Prostate gland (tissue), 2 donors: ENCODE measurements around the gene COLEC12. TPM values are rescaled to one million over a fixed set of nuclear protein-coding genes. Genes with fewer than 3 reads are reported as not detected.

Source experiments
- DNase-seq: peaks from one replicate; pipeline ENCODE4 v3.0.0-alpha.2; 2019; ENCODE audit warnings: low spot score
- H3K27ac ChIP-seq, 2 donors: fragments of 200-600 bp; sonication (generic); 2 replicates each; pipeline ENCODE4 v1.5.1; 2017 to 2019
- H3K27me3 ChIP-seq: fragments of 200-600 bp; sonication (generic); replicated peaks from 2 replicates; pipeline ENCODE4 v1.5.1; 2019; ENCODE audit not compliant: insufficient read depth
- H3K36me3 ChIP-seq, 2 donors: fragments of 200-600 bp; sonication (generic); 1 replicate in 1 of 2; 2 replicates in 1 of 2; pipeline versions ENCODE4 v1.5.1 to v1.8.1; 2017 to 2019
- H3K4me1 ChIP-seq: fragments of 200-600 bp; sonication (generic); replicated peaks from 2 replicates; pipeline ENCODE4 v1.5.1; 2019
- H3K4me3 ChIP-seq, 2 donors: fragments of 200-600 bp; sonication (generic); 2 replicates each; pipeline ENCODE4 v1.5.1; 2017 to 2019
- H3K9me3 ChIP-seq: fragments of 200-600 bp; sonication (generic); 2 replicates; pipeline ENCODE4 v1.5.1; 2017
- POLR2A ChIP-seq: fragments of 450-650 bp; IDR thresholded peaks from one replicate; pipeline ENCODE4 v1.6.1; 2016; ENCODE audit warnings: antibody characterized with exemption, mild to moderate bottlenecking
- POLR2AphosphoS5 ChIP-seq: sonication (generic); formaldehyde crosslinking; IDR thresholded peaks from one replicate; pipeline ENCODE4 v1.6.1; 2017; ENCODE audit warnings: antibody characterized with exemption
- WGBS: methylation state at CpG from one replicate; pipeline ENCODE4 v1.1.5; 2018; 5-methylcytosine and 5-hydroxymethylcytosine counted together
- intact Hi-C: fragments of 100-400 bp; cut with DNase I; formaldehyde crosslinking; loops from one replicate; pipeline ENCODE4 v1.14.2; 2022
- total RNA-seq, 2 donors: library from RNA; depleted of rRNA; stranded (reverse); fragments of >200 nt; gene quantifications; one replicate each; pipeline ENCODE4 v1.1.0, GENCODE V29; 2016
- TF ChIP-seq, protein P1 (sequence below), 4 experiments: fragments of 200-600 bp in 2 of 4; fragments of 450-650 bp in 2 of 4; sonication (generic) in 2 of 4; IDR thresholded peaks; 1 replicate in 3 of 4; 2 replicates in 1 of 4; pipeline ENCODE4 v1.5.1; 2016 to 2019; ENCODE audit warnings: antibody characterized with exemption in 4 of 4, mild to moderate bottlenecking in 2 of 4, moderate library complexity in 2 of 4

Gene COLEC12
- total RNA-seq, 2 donors from 2014 or later, result 11.1 to 35.0 TPM

DNA sequence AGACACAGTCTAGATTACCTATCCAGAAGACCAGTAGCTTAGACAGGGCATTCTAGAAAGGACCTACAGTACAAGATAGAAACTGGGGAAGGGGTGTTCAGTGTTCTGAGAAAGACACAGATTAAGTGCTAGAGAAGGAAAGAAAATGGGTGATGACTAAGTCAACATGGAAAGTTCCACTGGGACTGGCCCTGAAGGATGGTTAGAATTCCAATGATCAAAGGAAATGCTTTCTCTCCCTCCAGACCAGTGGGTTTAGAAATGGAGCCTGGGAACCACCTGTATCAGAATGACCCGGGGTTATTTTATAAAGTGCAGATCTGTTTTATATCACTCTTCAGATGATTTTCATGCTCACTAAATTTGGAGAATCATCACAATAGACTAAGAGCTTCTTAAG, 5.8 kb upstream of the COLEC12 start:
- no peaks in the 10 kb centered on the region for H3K9me3 ChIP-seq
- H3K4me1 ChIP-seq, result no peaks in the 10 kb centered on the region
- H3K4me3 ChIP-seq, result no peak overlapping the region
- H3K36me3 ChIP-seq, result no peaks in the 10 kb centered on the region
- no peaks in the 10 kb centered on the region for H3K27me3 ChIP-seq
- intact Hi-C loops, result no loop called here
- no peak overlapping the region for H3K27ac ChIP-seq
- WGBS, result 86% methylated on average over 1 of the region's 1 CpG
- no peak for DNase-seq
- no peak for TF ChIP-seq POLR2AphosphoS5
- no peak for TF ChIP-seq POLR2A
- TF ChIP-seq, protein P1, sequence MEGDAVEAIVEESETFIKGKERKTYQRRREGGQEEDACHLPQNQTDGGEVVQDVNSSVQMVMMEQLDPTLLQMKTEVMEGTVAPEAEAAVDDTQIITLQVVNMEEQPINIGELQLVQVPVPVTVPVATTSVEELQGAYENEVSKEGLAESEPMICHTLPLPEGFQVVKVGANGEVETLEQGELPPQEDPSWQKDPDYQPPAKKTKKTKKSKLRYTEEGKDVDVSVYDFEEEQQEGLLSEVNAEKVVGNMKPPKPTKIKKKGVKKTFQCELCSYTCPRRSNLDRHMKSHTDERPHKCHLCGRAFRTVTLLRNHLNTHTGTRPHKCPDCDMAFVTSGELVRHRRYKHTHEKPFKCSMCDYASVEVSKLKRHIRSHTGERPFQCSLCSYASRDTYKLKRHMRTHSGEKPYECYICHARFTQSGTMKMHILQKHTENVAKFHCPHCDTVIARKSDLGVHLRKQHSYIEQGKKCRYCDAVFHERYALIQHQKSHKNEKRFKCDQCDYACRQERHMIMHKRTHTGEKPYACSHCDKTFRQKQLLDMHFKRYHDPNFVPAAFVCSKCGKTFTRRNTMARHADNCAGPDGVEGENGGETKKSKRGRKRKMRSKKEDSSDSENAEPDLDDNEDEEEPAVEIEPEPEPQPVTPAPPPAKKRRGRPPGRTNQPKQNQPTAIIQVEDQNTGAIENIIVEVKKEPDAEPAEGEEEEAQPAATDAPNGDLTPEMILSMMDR (IDR thresholded peaks at IDR 0.05), result no peak

DNA sequence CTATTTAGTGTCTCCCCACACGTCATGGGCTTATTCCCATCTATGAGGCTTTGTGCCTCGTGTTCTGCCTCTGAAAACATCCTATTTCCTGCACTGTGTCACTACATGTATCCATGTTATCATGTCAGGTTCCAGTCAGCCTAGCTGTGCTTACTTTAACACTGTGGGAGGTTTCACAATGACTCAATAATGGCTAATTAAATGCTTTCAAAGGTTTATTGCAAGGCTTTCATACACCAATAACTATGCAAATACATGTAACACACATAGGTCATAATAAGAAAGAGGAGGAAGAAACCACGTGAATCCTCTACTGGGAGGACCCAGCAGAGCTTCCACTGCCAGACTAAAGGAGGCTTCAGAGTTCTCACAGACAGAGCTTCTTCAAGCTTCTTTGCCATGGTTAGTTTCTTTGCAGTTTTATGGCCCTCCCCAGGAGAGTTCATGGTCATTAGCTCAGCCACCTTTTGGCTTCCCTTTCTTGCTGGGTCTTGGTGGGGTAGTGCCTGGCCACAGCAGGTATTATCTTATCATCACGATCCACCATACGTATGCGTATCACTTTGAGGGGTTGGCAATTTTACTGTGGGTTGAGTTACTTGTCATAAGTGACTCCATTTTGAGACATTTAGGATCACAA, 5.1 kb upstream of the COLEC12 start:
- Histone ChIP-seq H3K27ac (no peak overlapping the region), H3K36me3 (no peaks in the 10 kb centered on the region), H3K4me1 (no peaks in the 10 kb centered on the region), H3K9me3 (no peaks in the 10 kb centered on the region), H3K27me3 (no peaks in the 10 kb centered on the region), H3K4me3 (no peak overlapping the region)
- intact Hi-C loops, result no loop called here
- no peak for DNase-seq
- WGBS, result 66% methylated on average over 6 of the region's 6 CpGs
- no peak for TF ChIP-seq POLR2AphosphoS5
- no peak for TF ChIP-seq POLR2A
- TF ChIP-seq, protein P1 (IDR thresholded peaks at IDR 0.05), result no peak

DNA sequence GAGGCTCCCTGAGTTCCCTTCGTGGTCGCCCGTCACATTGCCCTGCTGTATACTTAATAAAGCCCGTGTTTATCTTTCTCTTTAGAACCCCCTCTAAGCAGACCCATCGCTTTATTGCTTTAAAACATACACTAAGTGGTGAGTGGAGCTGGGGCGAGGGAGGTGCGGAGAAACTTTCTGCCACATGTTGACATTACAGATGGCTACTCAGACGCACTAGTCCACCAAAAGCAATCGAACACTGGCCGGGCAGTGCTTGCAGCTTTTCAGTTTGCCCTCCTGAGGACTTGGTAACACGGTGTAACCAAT, 859 bp upstream of the COLEC12 start:
- intact Hi-C loops, result no loop called here
- H3K4me3 ChIP-seq, result no peak overlapping the region
- TF ChIP-seq, protein P1 (IDR thresholded peaks at IDR 0.05), result no peak
- no peak for TF ChIP-seq POLR2A
- no peak for TF ChIP-seq POLR2AphosphoS5
- no peaks in the 10 kb centered on the region for H3K9me3 ChIP-seq
- no peaks in the 10 kb centered on the region for H3K27me3 ChIP-seq
- no peak for DNase-seq
- H3K4me1 ChIP-seq, result no peaks in the 10 kb centered on the region
- WGBS, result 57% methylated on average over 11 of the region's 11 CpGs
- H3K36me3 ChIP-seq, result no peaks in the 10 kb centered on the region
- H3K27ac ChIP-seq, result no peak overlapping the region

DNA sequence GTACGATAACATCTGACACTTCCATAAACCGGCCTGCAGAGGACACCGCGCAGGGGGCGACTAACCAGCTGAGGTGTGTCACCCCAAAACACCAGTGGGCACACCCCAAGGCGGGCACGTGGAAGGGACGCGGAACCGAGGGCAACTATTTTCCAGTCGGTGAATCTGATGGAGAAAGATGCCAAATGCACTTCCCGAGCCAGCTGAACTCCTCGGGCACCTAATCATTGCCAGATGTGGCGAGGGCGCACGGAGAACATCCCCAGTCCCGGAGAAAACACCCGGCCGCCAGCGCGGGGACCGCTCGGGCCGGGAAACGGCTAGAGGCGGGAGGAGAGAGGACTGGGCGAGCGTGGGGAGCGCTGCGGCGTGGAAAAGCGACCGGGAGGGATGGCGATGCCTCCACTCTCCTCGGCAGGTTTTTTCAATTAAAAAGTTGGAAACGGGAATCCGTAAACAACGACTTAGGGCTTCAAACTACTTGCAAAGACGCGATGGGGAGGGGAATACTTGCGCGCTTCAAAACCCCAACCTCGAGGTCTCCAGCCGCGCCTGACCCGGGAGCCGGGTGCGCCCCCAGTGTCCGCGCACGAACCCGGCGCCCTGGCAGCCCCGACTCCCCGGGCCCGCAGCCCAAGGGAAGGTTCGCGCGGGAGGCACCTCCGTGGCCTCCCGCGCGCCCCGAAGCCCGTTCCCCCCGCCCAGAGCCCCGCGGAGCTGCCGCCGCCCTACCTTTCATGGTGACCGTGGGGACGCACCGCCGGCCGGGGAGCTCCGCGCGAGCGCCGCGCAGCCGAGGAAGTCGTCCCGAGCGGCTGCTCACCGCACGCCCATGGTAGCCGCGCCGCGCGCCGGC, 497 bp downstream of the COLEC12 start:
- Histone ChIP-seq H3K4me3 (peak overlapping the region; percentile 53 to 62), H3K36me3 (no peaks in the 10 kb centered on the region), H3K4me1 (no peaks in the 10 kb centered on the region), H3K27me3 (no peaks in the 10 kb centered on the region), H3K27ac (peak overlapping the region; percentile 44 to 69), H3K9me3 (no peaks in the 10 kb centered on the region)
- under 1% methylated on average over 65 of the region's 93 CpGs for WGBS
- TF ChIP-seq POLR2A (no peak), POLR2AphosphoS5 (no peak)
- TF ChIP-seq, protein P1 (IDR thresholded peaks at IDR 0.05), result no peak
- DNase-seq, result no peak
- intact Hi-C loops, result no loop called here
